Stimulated activated CD8-positive, alpha-beta memory T cell treated with anti-CD3 and anti-CD28 coated beads, Interleukin-12 subunit alpha, Interleukin-12 subunit beta, amount 100 ng/mL, for 4 hours (primary cell): ENCODE results near the gene LILRA1.
"Not testable (repeated sequence)": the region's sequence is repeated elsewhere in the genome, so short reads cannot be mapped to it uniquely, and the experiment has no call there.

ENCODE experiments used
- DNase-seq: peaks from one replicate; pipeline ENCODE4 v3.0.0-alpha.2; 2020; ENCODE audit warnings: low read depth

LILRA1 gene

GRCh38 chr19:54593445-54593844, at the start of gene LILRA1:
TSS of gene LILRA1 (plus strand) at chr19:54593632. CDS start at chr19:54594245, 613 bp downstream.
- not testable (repeated sequence) for DNase-seq

GRCh38 chr19:54548806-54549205, 44.6 kb upstream of the LILRA1 start:
- no peak for DNase-seq

DNA sequence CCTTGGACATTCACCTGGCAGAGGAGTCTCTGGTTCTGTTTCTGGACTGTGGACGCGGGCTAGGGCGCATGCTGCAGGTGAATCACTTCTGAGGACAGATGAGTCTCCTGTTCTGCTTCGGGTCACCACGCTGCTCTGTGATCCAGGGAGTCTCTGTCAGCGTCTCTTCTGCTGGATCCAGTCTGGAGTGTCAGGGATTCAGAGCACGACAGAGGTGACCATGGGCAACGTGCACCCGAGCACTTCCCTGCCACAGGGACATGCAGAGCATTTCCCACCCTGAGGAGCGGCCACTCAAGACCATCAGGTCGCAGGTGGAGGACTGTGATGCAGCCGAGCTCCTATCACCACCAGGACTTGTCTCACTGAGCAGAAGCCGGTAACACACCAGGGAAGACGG, 44.2 kb upstream of the LILRA1 start:
- DNase-seq, result no peak

DNA sequence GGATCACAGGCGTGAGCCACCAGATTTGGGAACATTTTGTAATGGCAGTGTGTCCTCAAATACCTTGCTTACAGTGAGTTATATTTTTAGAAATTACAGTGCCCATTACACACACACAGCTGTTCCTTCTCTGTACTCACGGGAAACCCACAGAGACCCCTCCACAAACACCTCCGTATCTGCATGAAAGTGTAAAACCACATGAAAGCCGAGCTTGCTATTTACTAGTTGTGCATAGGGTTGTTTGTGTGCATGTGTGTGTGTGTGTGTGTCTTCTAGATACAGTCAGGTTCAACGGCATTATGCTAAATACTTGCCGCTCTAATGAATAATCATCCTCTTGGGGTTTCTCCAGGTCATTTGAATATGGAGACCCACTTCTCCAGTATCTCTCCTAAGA, 42.1 kb upstream of the LILRA1 start:
- DNase-seq, result no peak

DNA sequence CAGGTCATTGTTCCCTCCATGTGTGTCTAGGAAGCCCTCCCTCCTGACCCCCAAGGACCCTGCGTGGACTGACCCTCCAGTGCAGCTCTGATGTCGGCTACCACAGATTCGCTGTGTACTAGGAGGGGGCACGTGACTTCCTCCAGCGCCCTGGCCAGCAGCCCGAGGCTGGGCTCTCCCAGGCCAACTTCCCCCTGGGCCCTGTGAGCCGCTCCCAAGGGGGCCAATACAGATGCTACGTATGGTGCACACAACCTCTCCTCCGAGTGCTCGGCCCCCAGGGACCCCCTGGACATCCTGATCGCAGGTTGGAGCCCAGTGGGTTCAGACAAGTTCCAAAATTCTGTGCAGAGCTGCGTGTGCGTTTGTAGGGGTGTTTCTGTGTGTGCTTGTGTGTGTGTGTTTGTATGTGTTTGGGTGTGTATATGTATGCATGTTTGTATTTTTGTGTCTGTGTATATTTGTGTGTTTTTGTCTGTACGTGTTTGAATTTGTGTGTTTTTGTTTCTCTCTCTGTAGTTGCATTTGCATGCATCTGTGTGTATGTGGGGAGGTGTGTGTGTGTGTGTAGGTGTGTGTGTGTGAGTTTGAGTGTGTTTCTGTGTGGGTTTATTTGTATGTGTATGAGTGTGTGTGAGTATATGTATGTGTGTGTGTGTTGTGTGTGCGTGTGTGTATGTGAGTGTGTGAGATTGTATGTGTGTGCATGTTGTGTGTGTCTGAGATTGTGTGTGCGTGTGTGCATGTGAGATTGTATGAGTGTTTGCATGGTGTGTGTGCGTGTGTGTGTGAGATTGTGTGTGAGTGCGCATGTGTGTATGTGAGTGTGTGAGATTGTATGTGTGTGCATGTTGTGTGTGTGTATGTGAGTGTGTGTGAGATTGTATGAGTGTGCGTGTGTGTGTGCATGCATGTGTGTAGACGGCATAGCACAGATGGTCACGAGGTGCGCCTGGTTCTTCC, 41.2 kb upstream of the LILRA1 start:
- no peak for DNase-seq

DNA sequence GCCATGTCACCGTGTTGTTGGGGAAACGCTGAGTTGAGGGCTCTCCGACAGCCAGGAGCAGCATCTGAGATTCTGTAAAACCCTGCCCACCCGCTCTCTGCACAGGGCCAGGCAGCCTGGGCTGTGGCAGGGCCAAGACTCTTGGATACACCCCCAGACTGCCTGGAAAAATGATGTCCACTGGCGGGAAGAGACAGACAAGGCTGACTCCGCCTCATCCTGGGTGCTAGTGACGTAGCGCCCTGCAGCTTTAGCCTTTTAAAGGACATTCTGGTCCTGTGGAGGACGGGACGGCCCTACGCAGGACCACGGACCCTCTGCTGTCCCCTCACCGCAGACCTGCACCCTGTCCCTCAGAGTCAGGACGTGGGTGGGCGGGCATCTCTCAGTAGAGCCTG, 40.5 kb upstream of the LILRA1 start:
- no peak for DNase-seq

DNA sequence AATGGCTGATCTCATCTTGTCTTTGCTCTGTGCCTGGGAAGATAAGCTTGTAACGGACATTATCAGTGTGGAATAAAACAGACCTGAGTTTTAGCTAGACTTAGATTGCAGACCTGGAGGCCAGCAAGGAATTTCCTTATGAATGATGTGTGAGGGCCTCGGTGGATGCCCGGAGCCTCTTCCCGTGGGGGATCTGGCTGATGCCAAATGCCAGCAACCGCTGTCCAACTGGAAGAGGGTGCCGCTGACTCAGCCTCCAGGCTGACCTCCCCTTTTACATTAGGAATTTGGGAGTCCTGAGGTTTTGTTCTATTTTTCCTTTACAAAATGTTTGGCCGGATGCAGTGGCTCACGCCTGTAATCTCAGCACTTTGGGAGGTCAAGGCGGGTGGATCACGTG, 39.4 kb upstream of the LILRA1 start:
- DNase-seq, result no peak

- DNase-seq, result no peak
These were observed 38.5 kb upstream of the LILRA1 start for GRCh38 chr19:54554896-54555295.

DNA sequence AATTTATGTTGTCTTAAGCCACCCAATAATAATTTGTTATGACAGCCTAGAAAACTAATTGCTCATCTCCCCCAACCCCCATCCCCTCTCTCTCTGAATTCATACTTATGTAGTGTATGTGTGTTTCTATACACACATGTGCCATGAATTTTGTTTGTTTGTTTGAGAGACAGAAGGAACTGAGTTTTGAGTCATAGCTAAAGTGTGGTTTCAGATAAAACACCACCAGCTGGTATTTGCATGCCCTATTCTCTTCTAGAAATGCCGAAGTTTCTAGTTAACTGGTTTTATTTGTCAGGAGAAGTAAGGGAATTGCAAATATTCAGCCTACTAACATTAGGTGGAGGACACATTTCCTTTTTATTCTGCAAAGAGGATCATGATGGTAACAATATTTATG, 37.2 kb upstream of the LILRA1 start:
- no peak for DNase-seq

DNA sequence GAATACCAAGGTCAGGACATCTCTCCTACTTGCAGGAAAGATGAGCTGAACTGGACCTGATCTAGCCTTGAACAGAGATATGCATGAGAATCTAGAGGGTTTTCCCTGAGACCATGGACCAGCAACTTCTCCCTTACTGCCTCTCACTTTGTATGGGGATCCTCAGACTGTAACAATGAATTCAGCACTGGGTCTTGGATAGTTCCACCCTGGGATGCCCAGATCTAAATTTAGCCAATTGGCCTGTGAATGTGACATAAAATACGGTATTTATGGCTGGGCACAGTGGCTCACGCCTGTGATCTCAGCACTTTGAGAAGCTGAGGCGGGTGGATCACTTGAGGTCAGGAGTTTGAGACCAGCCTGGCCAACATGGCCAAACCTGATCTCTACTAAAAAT, 35.1 kb upstream of the LILRA1 start:
- no peak for DNase-seq

DNA sequence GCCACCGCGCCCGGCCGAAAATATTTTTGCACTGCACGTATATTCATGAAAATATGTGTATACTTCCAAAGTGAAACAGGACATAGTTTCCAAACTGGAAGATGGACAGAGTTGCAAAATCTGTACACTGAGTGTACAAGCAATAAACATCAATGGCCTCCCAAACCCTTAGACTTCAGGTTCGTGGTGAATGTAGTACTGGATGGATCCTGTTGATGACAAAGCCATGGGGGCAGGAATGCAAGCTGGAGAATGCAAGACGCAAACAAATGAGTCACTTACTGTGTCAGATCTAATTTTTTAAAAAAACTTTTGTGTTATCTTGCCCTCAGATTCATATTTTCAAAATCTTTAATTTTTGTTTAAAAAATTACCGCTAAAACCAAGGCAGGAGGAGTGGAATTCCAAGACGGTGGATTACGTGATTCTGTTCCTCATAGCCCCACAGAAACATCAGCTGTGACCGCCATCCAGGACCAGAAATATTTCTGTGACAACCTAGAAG, 32.5 kb upstream of the LILRA1 start:
- no peak for DNase-seq

- DNase-seq, result no peak
These were observed 31.6 kb upstream of the LILRA1 start for GRCh38 chr19:54561840-54562239.

DNA sequence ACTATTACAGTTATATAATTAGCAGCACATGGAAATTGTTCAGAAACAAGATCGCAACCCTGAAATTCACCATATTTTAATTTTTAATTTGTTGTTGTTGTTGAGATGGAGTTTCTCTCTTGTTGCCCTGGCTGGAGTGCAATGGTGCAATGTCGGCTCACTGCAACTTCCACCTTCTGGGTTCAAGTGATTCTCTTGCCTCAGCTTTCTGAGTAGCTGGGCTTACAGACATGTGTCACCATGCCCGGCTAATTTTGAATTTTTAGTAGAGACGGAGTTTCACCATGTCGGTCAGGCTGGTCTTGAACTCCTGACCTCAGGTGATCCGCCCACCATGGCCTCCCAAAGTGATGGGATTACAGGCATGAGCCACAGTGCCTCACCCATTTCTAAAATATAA, 30.2 kb upstream of the LILRA1 start:
- DNase-seq, result not testable (repeated sequence)

DNA sequence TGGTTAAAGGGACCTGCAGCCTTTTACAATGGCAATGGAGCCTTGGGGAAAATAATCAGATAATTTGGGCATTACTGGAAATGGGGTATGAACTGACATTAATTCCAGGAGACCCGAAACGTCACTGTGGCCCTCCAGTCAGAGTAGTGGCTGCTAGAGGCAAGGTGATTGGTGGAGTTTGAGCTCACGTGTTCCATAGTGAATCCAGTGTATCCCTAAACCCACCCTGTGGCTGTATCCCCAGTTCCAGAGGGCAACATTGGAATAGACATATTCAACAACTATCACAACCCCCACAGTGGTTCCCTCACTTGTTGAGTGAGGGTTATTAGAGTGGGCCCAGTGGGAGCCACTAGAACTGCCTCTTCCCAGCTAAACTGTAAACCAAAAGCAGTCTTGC, 23.1 kb upstream of the LILRA1 start:
- no peak for DNase-seq

- not testable (repeated sequence) for DNase-seq
These were observed 21.5 kb upstream of the LILRA1 start for GRCh38 chr19:54571715-54572615.

DNA sequence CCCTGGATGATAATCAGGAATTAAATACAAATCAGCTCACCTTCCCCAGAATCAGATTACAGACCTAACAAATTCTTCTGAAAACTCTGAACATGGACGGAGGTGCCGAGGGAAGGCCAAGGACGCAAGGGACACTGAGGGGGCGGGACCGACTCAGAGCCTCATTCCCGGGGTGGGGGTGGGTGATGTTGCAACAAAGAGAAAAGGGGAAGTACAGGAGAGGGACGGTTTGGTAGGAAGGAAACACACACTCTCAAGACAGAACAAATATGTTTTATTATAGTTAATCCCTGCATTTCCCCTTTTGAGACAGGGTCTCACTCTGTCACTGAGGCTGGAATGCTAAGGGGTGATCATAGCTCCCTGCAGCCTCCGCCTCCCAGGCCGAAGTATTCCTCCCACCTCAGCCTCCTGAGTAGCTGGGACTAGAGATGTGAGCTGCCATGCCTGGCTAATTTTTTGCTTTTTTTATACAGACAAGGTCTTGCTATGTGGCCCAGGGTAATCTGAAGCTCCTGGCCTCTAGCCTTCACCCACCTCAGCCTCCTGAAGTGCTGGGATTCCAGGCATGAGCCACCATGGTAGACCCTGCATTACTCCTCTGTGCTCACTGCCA, 20.6 kb upstream of the LILRA1 start:
- DNase-seq, result no peak

- no peak for DNase-seq
These were observed 20.0 kb upstream of the LILRA1 start, which contains the start of gene LILRA2 for GRCh38 chr19:54573330-54573872. TSS of gene LILRA2 (plus strand) at chr19:54573790. CDS start at chr19:54573879, 89 bp downstream.

GRCh38 chr19:54574051-54574450, 19.4 kb upstream of the LILRA1 start:
- no peak for DNase-seq

DNA sequence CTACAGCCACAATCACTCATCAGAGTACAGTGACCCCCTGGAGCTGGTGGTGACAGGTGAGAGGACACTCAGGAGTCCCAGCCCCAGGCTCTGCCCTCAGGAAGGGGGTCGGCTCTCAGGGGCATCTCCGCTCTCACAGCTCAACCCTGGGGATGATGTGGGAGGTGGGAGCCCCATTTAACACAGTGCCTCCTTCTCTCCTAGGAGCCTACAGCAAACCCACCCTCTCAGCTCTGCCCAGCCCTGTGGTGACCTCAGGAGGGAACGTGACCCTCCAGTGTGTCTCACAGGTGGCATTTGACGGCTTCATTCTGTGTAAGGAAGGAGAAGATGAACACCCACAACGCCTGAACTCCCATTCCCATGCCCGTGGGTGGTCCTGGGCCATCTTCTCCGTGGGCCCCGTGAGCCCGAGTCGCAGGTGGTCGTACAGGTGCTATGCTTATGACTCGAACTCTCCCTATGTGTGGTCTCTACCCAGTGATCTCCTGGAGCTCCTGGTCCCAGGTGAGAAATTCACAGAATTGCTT, 18.8 kb upstream of the LILRA1 start:
- no peak for DNase-seq

DNA sequence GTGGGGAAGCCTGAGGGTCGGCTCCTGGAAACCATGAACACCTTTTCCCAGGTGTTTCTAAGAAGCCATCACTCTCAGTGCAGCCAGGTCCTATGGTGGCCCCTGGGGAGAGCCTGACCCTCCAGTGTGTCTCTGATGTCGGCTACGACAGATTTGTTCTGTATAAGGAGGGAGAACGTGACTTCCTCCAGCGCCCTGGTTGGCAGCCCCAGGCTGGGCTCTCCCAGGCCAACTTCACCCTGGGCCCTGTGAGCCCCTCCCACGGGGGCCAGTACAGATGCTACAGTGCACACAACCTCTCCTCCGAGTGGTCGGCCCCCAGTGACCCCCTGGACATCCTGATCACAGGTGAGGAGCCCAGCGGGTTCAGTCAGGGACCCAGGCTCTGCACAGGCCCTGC, 18.2 kb upstream of the LILRA1 start:
- not testable (repeated sequence) for DNase-seq

GRCh38 chr19:54576411-54576976, 16.9 kb upstream of the LILRA1 start:
- no peak for DNase-seq
